SU-DHL-6 (cell line): ENCODE results near the gene SDR39U1.
"Not testable (repeated sequence)": the region's sequence is repeated elsewhere in the genome, so short reads cannot be mapped to it uniquely, and the experiment has no call there.

Experiments used
- CTCF ChIP-seq: fragments of 200-600 bp; sonication (generic); IDR thresholded peaks from one replicate; pipeline ENCODE4 v1.5.1; 2017; ENCODE audit warnings: antibody characterized with exemption, mild to moderate bottlenecking, low read length, moderate library complexity; ENCODE audit not compliant: insufficient read depth, poor library complexity, severe bottlenecking
- EZH2phosphoT487 ChIP-seq: fragments of 200-600 bp; sonication (generic), shearing (Covaris generic); conservative IDR thresholded peaks from 2 replicates; pipeline ENCODE4 v1.6.1; 2018; ENCODE audit warnings: mild to moderate bottlenecking, antibody characterized with exemption, low read length, moderate library complexity, mixed read lengths

GRCh38 chr14:24479999-24480398 lies 37.4 kb upstream of the SDR39U1 start:
- not testable (repeated sequence) for TF ChIP-seq CTCF, EZH2phosphoT487
